Uterus (tissue), 2 donors: ENCODE measurements around the gene LRRC53.

ENCODE experiments used
- POLR2A ChIP-seq, 2 donors: fragments of 450-650 bp; IDR thresholded peaks; one replicate each; pipeline ENCODE4 v1.6.1; 2016; ENCODE audit warnings: antibody characterized with exemption in 2 of 2, mild to moderate bottlenecking in 1 of 2, moderate library complexity in 1 of 2
- TF ChIP-seq, protein P1 (sequence below), 4 experiments: fragments of 200-600 bp in 2 of 4; fragments of 450-650 bp in 2 of 4; sonication (generic) in 2 of 4; IDR thresholded peaks; one replicate each; pipeline ENCODE4 v1.5.1; 2016 to 2019; ENCODE audit warnings: antibody characterized with exemption in 4 of 4, mild to moderate bottlenecking in 2 of 4, moderate library complexity in 1 of 4

DNA sequence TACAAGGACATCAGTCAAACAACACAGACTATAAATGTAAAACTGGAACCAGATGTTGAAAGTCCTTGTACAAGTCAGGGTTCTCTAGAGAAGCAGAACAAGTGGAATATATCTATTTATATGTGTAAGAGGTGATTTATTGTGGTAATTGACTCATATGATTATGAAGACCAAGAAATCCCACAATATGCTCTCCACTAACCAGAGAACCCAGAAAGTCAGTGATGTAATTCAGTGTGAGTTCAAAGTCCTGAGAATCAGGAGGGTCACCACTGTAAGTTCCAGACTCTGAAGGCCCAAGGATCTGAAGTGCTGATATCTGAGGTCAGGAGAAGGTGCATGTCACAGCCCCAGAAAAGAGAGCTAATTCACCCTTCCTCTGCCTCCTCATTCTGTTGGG is 57.0 kb downstream of the LRRC53 start:
- TF ChIP-seq, protein P1, sequence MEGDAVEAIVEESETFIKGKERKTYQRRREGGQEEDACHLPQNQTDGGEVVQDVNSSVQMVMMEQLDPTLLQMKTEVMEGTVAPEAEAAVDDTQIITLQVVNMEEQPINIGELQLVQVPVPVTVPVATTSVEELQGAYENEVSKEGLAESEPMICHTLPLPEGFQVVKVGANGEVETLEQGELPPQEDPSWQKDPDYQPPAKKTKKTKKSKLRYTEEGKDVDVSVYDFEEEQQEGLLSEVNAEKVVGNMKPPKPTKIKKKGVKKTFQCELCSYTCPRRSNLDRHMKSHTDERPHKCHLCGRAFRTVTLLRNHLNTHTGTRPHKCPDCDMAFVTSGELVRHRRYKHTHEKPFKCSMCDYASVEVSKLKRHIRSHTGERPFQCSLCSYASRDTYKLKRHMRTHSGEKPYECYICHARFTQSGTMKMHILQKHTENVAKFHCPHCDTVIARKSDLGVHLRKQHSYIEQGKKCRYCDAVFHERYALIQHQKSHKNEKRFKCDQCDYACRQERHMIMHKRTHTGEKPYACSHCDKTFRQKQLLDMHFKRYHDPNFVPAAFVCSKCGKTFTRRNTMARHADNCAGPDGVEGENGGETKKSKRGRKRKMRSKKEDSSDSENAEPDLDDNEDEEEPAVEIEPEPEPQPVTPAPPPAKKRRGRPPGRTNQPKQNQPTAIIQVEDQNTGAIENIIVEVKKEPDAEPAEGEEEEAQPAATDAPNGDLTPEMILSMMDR (IDR thresholded peaks at IDR 0.05) = no peak
- no peak for TF ChIP-seq POLR2A (IDR thresholded peaks at IDR 0.05)
